HG02840 (cell line): ENCODE measurements around the gene ZBTB37.
"Not testable (repeated sequence)": the region's sequence is repeated elsewhere in the genome, so short reads cannot be mapped to it uniquely, and the experiment has no call there.

Experiments used
- ATAC-seq: cut with Tn5 transposase; IDR thresholded peaks from one replicate; pipeline ENCODE4 v1.9.1; 2021; ENCODE audit warnings: mild to moderate bottlenecking, moderate library complexity, moderate number of reproducible peaks; ENCODE audit not compliant: unreplicated experiment, low FRiP score

Gene ZBTB37

GRCh38 chr1:173864179-173864867 lies 3.9 kb upstream of the ZBTB37 start:
- ATAC-seq, result no peak

GRCh38 chr1:173865468-173866164 lies 2.6 kb upstream of the ZBTB37 start:
- no peak for ATAC-seq

- no peak for ATAC-seq
These were observed 1.6 kb upstream of the ZBTB37 start for GRCh38 chr1:173866413-173867115.

GRCh38 chr1:173867141-173867752 lies 933 bp upstream of the ZBTB37 start:
- ATAC-seq, result no peak

GRCh38 chr1:173867753-173868265 lies 371 bp upstream of the ZBTB37 start, which contains the start of gene GAS5:
Gene GAS5 (minus strand): TSS chr1:173867989.
- ATAC-seq, result peak; percentile 73

GRCh38 chr1:173869021-173869359 lies 810 bp downstream of the ZBTB37 start:
- ATAC-seq, result no peak

- no peak for ATAC-seq
These were observed 2.3 kb downstream of the ZBTB37 start for GRCh38 chr1:173870252-173871075.

GRCh38 chr1:173871091-173871490 lies 2.9 kb downstream of the ZBTB37 start:
- no peak for ATAC-seq

GRCh38 chr1:173871500-173871899 lies 3.3 kb downstream of the ZBTB37 start:
- ATAC-seq, result no peak

- ATAC-seq, result no peak
These were observed 8.6 kb downstream of the ZBTB37 start for GRCh38 chr1:173876732-173877131.

GRCh38 chr1:173878251-173878650 lies 10.1 kb downstream of the ZBTB37 start:
- no peak for ATAC-seq

GRCh38 chr1:173881117-173881516 lies 12.9 kb downstream of the ZBTB37 start:
- not testable (repeated sequence) for ATAC-seq

- ATAC-seq, result no peak
These were observed 16.5 kb downstream of the ZBTB37 start for GRCh38 chr1:173884701-173885100.

GRCh38 chr1:173886746-173887611 lies 18.8 kb downstream of the ZBTB37 start:
- no peak for ATAC-seq

- no peak for ATAC-seq
These were observed 19.4 kb downstream of the ZBTB37 start for GRCh38 chr1:173887627-173888026.

GRCh38 chr1:173888749-173889148 lies 20.6 kb downstream of the ZBTB37 start:
- no peak for ATAC-seq

GRCh38 chr1:173889885-173890284 lies 21.7 kb downstream of the ZBTB37 start:
- ATAC-seq, result no peak

GRCh38 chr1:173893611-173894010 lies 25.4 kb downstream of the ZBTB37 start:
- ATAC-seq, result no peak

- ATAC-seq, result no peak
These were observed 26.0 kb downstream of the ZBTB37 start for GRCh38 chr1:173894189-173894588.
